Tibial artery (tissue), 4 donors: ENCODE data around the gene DPEP1.
A peak's percentile ranks its signal among the peaks of the same experiment; 100 is the strongest.

Source experiments
- DNase-seq, 2 donors: peaks; one replicate each; pipeline ENCODE4 v3.0.0-alpha.2; 2019
- H3K27ac ChIP-seq, 2 donors: fragments of 200-600 bp; sonication (generic) in 1 of 2; 1 replicate in 1 of 2; 2 replicates in 1 of 2; pipeline ENCODE4 v1.5.1; 2018 to 2019; ENCODE audit warnings: mild to moderate bottlenecking in 1 of 2
- H3K27me3 ChIP-seq, 2 donors: fragments of 200-600 bp; sonication (generic) in 1 of 2; one replicate each; pipeline versions ENCODE4 v1.5.1 to v1.6.0; 2016 to 2019
- H3K36me3 ChIP-seq, 3 donors: fragments of 200-600 bp; sonication (generic) in 2 of 3; one replicate each; pipeline ENCODE4 v1.5.1; 2016 to 2019; ENCODE audit warnings: mild to moderate bottlenecking in 2 of 3
- H3K4me1 ChIP-seq, 4 donors: fragments of 200-600 bp; sonication (generic) in 2 of 4; 1 replicate in 3 of 4; 2 replicates in 1 of 4; pipeline ENCODE4 v1.5.1; 2016 to 2019
- H3K4me3 ChIP-seq, 2 donors: fragments of 200-600 bp; sonication (generic) in 1 of 2; 1 replicate in 1 of 2; 2 replicates in 1 of 2; pipeline ENCODE4 v1.5.1; 2018 to 2019; ENCODE audit warnings: mild to moderate bottlenecking in 2 of 2
- H3K9me3 ChIP-seq, 3 donors: fragments of 200-600 bp; sonication (generic) in 1 of 3; one replicate each; pipeline ENCODE4 v1.5.1; 2016 to 2019
- CTCF ChIP-seq, 2 experiments: fragments of 200-600 bp in 1 of 2; fragments of 450-650 bp in 1 of 2; IDR thresholded peaks; one replicate each; pipeline ENCODE4 v1.5.1; 2017 to 2019; ENCODE audit warnings: antibody characterized with exemption in 2 of 2, mild to moderate bottlenecking in 1 of 2, moderate library complexity in 1 of 2
- intact Hi-C: fragments of 100-400 bp; cut with DNase I; formaldehyde crosslinking; loops from one replicate; pipeline ENCODE4 v1.15.0; 2023; ENCODE audit warnings: low total_unique reads

Gene DPEP1

GRCh38 chr16:89572073-89572484, 41.4 kb upstream of the DPEP1 start:
- no peak overlapping the region for H3K4me3 ChIP-seq
- H3K27me3 ChIP-seq: peaks cover 8 to 74% of the 10 kb centered on the region in 2 donors
- intact Hi-C loops: no loop called here
- no peak for DNase-seq
- TF ChIP-seq CTCF (IDR thresholded peaks at IDR 0.05): no peak
- H3K36me3 ChIP-seq: no peaks in the 10 kb centered on the region
- no peaks in the 10 kb centered on the region for H3K9me3 ChIP-seq
- H3K27ac ChIP-seq: no peak overlapping the region
- H3K4me1 ChIP-seq: peaks cover 0 to 28% (median 21%) of the 10 kb centered on the region in 4 donors

- Histone ChIP-seq H3K27ac (no peak overlapping the region), H3K4me1 (peaks cover 0 to 28% (median 21%) of the 10 kb centered on the region in 4 donors), H3K4me3 (no peak overlapping the region), H3K36me3 (no peaks in the 10 kb centered on the region), H3K9me3 (no peaks in the 10 kb centered on the region), H3K27me3 (peaks cover 8 to 80% of the 10 kb centered on the region in 2 donors)
- TF ChIP-seq CTCF (IDR thresholded peaks at IDR 0.05): no peak
- intact Hi-C loops: no loop called here
- no peak for DNase-seq
Observed at GRCh38 chr16:89572485-89573205, 40.8 kb upstream of the DPEP1 start.

GRCh38 chr16:89573826-89574680, 39.4 kb upstream of the DPEP1 start:
- H3K4me3 ChIP-seq: peak overlapping the region in 1 of 2 donors; percentile 39
- DNase-seq: no peak
- intact Hi-C loops: no loop called here
- no peak overlapping the region for H3K27ac ChIP-seq
- TF ChIP-seq CTCF (IDR thresholded peaks at IDR 0.05): no peak
- H3K4me1 ChIP-seq: peaks cover 0 to 28% (median 21%) of the 10 kb centered on the region in 4 donors
- peaks cover 8 to 79% of the 10 kb centered on the region in 2 donors for H3K27me3 ChIP-seq
- H3K9me3 ChIP-seq: no peaks in the 10 kb centered on the region
- no peaks in the 10 kb centered on the region for H3K36me3 ChIP-seq

GRCh38 chr16:89574681-89575246, 38.7 kb upstream of the DPEP1 start:
- TF ChIP-seq CTCF (IDR thresholded peaks at IDR 0.05): peak; percentile 36 to 44
- peaks cover 8 to 72% of the 10 kb centered on the region in 2 donors for H3K27me3 ChIP-seq
- intact Hi-C loops: no loop called here
- peak overlapping the region; percentile 4 to 39 for H3K4me3 ChIP-seq
- peaks cover 0 to 28% (median 21%) of the 10 kb centered on the region in 4 donors for H3K4me1 ChIP-seq
- H3K36me3 ChIP-seq: no peaks in the 10 kb centered on the region
- no peak overlapping the region for H3K27ac ChIP-seq
- H3K9me3 ChIP-seq: no peaks in the 10 kb centered on the region
- no peak for DNase-seq

GRCh38 chr16:89575247-89576152, 37.9 kb upstream of the DPEP1 start, which contains the start of gene CPNE7:
Gene CPNE7 (plus strand): TSS chr16:89575758. CDS start chr16:89575898, 140 bp downstream.
- Histone ChIP-seq H3K9me3 (no peaks in the 10 kb centered on the region), H3K27ac (no peak within 1 kb of the TSS), H3K4me1 (peaks cover 0 to 28% (median 21%) of the 10 kb centered on the region in 4 donors), H3K36me3 (no peaks in the 10 kb centered on the region), H3K27me3 (peaks cover 8 to 64% of the 10 kb centered on the region in 2 donors), H3K4me3 (peak within 1 kb of the TSS; percentile 4 to 39)
- no peak for DNase-seq
- TF ChIP-seq CTCF (IDR thresholded peaks at IDR 0.05): no peak
- intact Hi-C loops: no loop called here
